HepG2 (cell line): ENCODE data around the gene SSBP4. TPM values are rescaled to one million over a fixed set of nuclear protein-coding genes. Genes with fewer than 3 reads are reported as not detected.

Experiments
- ATAD3A ChIP-seq: sonication (generic); formaldehyde crosslinking; IDR thresholded peaks from 2 replicates; pipeline ENCODE4 v1.4.0; 2020; ENCODE audit warnings: missing genetic modification reagents
- ETV6 ChIP-seq: sonication (generic); formaldehyde crosslinking; conservative IDR thresholded peaks from 2 replicates; pipeline ENCODE4 v1.4.0; 2020; ENCODE audit warnings: missing genetic modification reagents
- HMG20A ChIP-seq: IDR thresholded peaks from 2 replicates; pipeline ENCODE4 v1.6.1; 2016; ENCODE audit warnings: borderline replicate concordance
- MEIS2 ChIP-seq: sonication (generic); formaldehyde crosslinking; IDR thresholded peaks from 2 replicates; pipeline ENCODE4 v1.9.0; 2021; ENCODE audit warnings: mild to moderate bottlenecking, missing genetic modification reagents
- NR1H2 ChIP-seq: sonication (generic); formaldehyde crosslinking; IDR thresholded peaks from 2 replicates; pipeline ENCODE4 v1.8.1; 2022; ENCODE audit warnings: low read depth, missing genetic modification reagents, borderline replicate concordance
- NR2F6 ChIP-seq, 2 experiments: IDR thresholded peaks; 2 replicates each; pipeline ENCODE4 v1.6.1; 2016; ENCODE audit warnings: antibody characterized with exemption in 1 of 2, mild to moderate bottlenecking in 1 of 2
- SNRNP70 ChIP-seq: fragments of 200-400 bp; formaldehyde crosslinking; IDR thresholded peaks from 2 replicates; pipeline ENCODE4 v1.6.1; 2017; ENCODE audit warnings: mild to moderate bottlenecking, low read depth, low read length, moderate library complexity
- TOE1 ChIP-seq: sonication (generic); formaldehyde crosslinking; IDR thresholded peaks from 2 replicates; pipeline ENCODE4 v1.4.0; 2020; ENCODE audit warnings: mild to moderate bottlenecking, missing genetic modification reagents
- YEATS4 ChIP-seq: sonication (generic); formaldehyde crosslinking; IDR thresholded peaks from 2 replicates; pipeline ENCODE4 v1.4.0; 2020; ENCODE audit warnings: missing genetic modification reagents, borderline replicate concordance
- ZBTB8A ChIP-seq: sonication (generic); formaldehyde crosslinking; IDR thresholded peaks from 2 replicates; pipeline ENCODE4 v1.4.0; 2020; ENCODE audit warnings: mild to moderate bottlenecking, low read depth, missing genetic modification reagents, borderline replicate concordance
- ZFAT ChIP-seq: sonication (generic); formaldehyde crosslinking; conservative IDR thresholded peaks from 2 replicates; pipeline ENCODE4 v1.8.1; 2023; ENCODE audit warnings: missing genetic modification reagents, inconsistent platforms
- ZIK1 ChIP-seq: sonication (generic); formaldehyde crosslinking; IDR thresholded peaks from 2 replicates; pipeline ENCODE4 v1.5.0; 2020; ENCODE audit warnings: mild to moderate bottlenecking, low read depth, missing genetic modification reagents, borderline replicate concordance
- ZNF296 ChIP-seq: sonication (generic); formaldehyde crosslinking; conservative IDR thresholded peaks from 2 replicates; pipeline ENCODE4 v1.5.0; 2020; ENCODE audit warnings: mild to moderate bottlenecking, missing genetic modification reagents
- ZNF614 ChIP-seq: IDR thresholded peaks from 2 replicates; pipeline ENCODE4 v1.6.1; 2018; ENCODE audit warnings: missing biosample characterization, missing genetic modification reagents, inconsistent platforms, borderline replicate concordance
- ZNF629 ChIP-seq: sonication (generic); formaldehyde crosslinking; conservative IDR thresholded peaks from 2 replicates; pipeline ENCODE4 v1.5.0; 2020; ENCODE audit warnings: missing genetic modification reagents
- ZNF652 ChIP-seq: IDR thresholded peaks from 2 replicates; pipeline ENCODE4 v1.6.1; 2016; ENCODE audit warnings: low read depth, borderline replicate concordance
- ZNF83 ChIP-seq: sonication (generic); formaldehyde crosslinking; IDR thresholded peaks from 2 replicates; pipeline ENCODE4 v1.4.0; 2020; ENCODE audit warnings: missing genetic modification reagents, mild to moderate bottlenecking, borderline replicate concordance
- polyA plus RNA-seq, 8 experiments: library from polyadenylated mRNA; depleted of rRNA in 3 of 8; stranded (reverse) in 7 of 8; unstranded in 1 of 8; fragments of >200 nt; fragmentation: Illumina TruSeq in 4 of 8; extraction: Trizol in 4 of 8; gene quantifications; 2 replicates each; pipeline versions ENCODE4 v1.2.1 to v1.2.3, GENCODE V29; 2011 to 2016; ENCODE audit warnings: low read depth in 4 of 8, missing spikeins in 1 of 8, mixed read lengths in 1 of 8; ENCODE audit not compliant: insufficient read depth in 1 of 8
- total RNA-seq, 5 experiments: library from RNA; depleted of rRNA; stranded (reverse); fragments of >200 nt; fragmentation: Illumina TruSeq; extraction: Trizol; gene quantifications; 2 replicates each; pipeline ENCODE4 v1.2.3, GENCODE V29; 2016; ENCODE audit warnings: low read depth in 1 of 5
- TF ChIP-seq, protein P1 (sequence below): sonication (generic); formaldehyde crosslinking; IDR thresholded peaks from one replicate; pipeline ENCODE4 v1.5.1; 2020; ENCODE audit warnings: mild to moderate bottlenecking, missing genetic modification reagents; ENCODE audit errors: not compliant biosample characterization
- TF ChIP-seq, protein P2 (sequence below): IDR thresholded peaks from 2 replicates; pipeline ENCODE4 v1.6.1; 2016; ENCODE audit warnings: low read depth, borderline replicate concordance

Gene SSBP4
- total and polyA plus RNA-seq, 2 of the 13 experiments (the other 11 are each of a cell fraction or from before 2014, with no cell fraction given) = 20.8 to 39.5 TPM

DNA sequence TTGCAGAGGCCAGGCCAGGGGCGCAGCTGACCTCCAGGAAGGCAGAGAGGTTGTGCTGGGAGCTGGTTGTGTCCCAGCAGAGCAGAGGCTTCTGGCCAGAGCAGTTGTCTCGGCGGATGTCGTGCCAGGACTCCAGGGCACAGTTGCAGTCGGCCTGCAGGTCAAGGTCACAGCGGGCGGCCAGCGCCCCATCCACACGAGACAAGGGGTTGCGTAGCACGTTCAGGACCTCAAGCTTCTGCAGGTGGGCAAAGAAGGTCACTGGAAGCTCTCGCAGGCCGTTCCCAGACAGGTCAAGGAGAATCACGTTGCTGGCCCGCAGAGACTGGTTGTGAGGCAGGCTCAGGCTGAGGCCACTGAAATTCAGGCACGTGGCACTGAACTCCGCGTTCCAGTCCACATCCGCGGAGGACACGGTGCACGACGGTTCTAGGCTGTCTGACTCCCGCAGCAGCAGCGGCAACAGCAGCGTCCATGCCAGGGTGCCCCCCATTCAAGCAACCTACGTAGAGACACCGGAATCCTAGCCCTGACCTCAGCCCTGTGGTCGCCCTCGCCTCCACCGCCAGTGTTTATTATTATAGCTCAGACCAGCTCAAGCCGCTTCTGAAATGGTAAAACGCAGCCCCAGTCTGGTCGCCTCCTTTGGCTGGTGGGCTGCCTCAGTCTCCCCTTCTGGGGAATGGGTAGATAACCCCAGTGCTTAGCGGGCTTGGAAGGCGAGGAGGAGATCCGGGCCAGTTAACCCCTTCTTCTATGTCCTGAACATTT is 22.5 kb upstream of the SSBP4 start (continued):
- TF ChIP-seq ETV6 (CRISPR knock-in tag) (no peak), ZNF652 (CRISPR knock-in tag) (no peak; the same call in 1 of the 2 replicates), SNRNP70 (no peak), ZFAT (CRISPR knock-in tag) (no peak), MEIS2 (CRISPR knock-in tag) (no peak), ZNF614 (no peak), ZBTB8A (CRISPR knock-in tag) (no peak), ZIK1 (CRISPR knock-in tag) (no peak), ATAD3A (CRISPR knock-in tag) (no peak), TOE1 (CRISPR knock-in tag) (no peak), NR2F6 (IDR thresholded peaks at IDR 0.05) (peak; percentile 75), NR2F6 (CRISPR knock-in tag; IDR thresholded peaks at IDR 0.05) (peak; percentile 94), YEATS4 (CRISPR knock-in tag) (no peak), ZNF83 (no peak), NR1H2 (CRISPR knock-in tag) (no peak), HMG20A (CRISPR knock-in tag) (peak; percentile 23; the same call in 1 of the 2 replicates), ZNF629 (peak; percentile 96), ZNF296 (CRISPR knock-in tag) (no peak)
- TF ChIP-seq, protein P1, sequence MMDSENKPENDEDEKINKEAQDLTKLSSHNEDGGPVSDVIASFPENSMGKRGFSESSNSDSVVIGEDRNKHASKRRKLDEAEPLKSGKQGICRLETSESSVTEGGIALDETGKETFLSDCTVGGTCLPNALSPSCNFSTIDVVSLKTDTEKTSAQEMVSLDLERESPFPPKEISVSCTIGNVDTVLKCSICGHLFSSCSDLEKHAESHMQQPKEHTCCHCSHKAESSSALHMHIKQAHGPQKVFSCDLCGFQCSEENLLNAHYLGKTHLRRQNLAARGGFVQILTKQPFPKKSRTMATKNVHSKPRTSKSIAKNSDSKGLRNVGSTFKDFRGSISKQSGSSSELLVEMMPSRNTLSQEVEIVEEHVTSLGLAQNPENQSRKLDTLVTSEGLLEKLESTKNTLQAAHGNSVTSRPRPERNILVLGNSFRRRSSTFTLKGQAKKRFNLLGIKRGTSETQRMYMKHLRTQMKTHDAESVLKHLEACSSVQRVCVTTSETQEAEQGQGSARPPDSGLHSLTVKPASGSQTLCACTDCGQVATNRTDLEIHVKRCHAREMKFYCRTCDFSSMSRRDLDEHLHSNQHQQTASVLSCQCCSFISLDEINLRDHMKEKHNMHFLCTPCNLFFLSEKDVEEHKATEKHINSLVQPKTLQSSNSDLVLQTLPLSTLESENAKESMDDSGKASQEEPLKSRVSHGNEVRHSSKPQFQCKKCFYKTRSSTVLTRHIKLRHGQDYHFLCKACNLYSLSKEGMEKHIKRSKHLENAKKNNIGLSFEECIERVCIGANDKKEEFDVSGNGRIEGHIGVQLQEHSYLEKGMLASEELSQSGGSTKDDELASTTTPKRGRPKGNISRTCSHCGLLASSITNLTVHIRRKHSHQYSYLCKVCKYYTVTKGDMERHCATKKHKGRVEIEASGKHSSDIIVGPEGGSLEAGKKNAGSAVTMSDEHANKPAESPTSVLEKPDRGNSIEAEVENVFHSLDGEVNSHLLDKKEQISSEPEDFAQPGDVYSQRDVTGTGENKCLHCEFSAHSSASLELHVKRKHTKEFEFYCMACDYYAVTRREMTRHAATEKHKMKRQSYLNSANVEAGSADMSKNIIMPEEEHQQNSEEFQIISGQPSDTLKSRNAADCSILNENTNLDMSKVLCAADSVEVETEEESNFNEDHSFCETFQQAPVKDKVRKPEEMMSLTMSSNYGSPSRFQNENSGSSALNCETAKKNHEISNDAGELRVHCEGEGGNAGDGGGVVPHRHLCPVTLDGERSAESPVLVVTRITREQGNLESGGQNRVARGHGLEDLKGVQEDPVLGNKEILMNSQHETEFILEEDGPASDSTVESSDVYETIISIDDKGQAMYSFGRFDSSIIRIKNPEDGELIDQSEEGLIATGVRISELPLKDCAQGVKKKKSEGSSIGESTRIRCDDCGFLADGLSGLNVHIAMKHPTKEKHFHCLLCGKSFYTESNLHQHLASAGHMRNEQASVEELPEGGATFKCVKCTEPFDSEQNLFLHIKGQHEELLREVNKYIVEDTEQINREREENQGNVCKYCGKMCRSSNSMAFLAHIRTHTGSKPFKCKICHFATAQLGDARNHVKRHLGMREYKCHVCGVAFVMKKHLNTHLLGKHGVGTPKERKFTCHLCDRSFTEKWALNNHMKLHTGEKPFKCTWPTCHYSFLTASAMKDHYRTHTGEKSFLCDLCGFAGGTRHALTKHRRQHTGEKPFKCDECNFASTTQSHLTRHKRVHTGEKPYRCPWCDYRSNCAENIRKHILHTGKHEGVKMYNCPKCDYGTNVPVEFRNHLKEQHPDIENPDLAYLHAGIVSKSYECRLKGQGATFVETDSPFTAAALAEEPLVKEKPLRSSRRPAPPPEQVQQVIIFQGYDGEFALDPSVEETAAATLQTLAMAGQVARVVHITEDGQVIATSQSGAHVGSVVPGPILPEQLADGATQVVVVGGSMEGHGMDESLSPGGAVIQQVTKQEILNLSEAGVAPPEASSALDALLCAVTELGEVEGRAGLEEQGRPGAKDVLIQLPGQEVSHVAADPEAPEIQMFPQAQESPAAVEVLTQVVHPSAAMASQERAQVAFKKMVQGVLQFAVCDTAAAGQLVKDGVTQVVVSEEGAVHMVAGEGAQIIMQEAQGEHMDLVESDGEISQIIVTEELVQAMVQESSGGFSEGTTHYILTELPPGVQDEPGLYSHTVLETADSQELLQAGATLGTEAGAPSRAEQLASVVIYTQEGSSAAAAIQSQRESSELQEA (CRISPR knock-in tag) = no peak
- TF ChIP-seq, protein P2, sequence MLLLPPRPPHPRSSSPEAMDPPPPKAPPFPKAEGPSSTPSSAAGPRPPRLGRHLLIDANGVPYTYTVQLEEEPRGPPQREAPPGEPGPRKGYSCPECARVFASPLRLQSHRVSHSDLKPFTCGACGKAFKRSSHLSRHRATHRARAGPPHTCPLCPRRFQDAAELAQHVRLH = no peak; the same call in 1 of the 2 replicates
